ENCODE results near the gene RIPK1. TPM values are rescaled to one million over a fixed set of nuclear protein-coding genes. Genes with fewer than 3 reads are reported as not detected.
A peak's percentile ranks its signal among the peaks of the same experiment; 100 is the strongest.

Gene RIPK1
- total and polyA plus RNA-seq, 9 of the 15 experiments (the other 6 are each of a cell fraction or from before 2014, with no cell fraction given): 3.8 to 24.9 (median 17.7) TPM

DNA sequence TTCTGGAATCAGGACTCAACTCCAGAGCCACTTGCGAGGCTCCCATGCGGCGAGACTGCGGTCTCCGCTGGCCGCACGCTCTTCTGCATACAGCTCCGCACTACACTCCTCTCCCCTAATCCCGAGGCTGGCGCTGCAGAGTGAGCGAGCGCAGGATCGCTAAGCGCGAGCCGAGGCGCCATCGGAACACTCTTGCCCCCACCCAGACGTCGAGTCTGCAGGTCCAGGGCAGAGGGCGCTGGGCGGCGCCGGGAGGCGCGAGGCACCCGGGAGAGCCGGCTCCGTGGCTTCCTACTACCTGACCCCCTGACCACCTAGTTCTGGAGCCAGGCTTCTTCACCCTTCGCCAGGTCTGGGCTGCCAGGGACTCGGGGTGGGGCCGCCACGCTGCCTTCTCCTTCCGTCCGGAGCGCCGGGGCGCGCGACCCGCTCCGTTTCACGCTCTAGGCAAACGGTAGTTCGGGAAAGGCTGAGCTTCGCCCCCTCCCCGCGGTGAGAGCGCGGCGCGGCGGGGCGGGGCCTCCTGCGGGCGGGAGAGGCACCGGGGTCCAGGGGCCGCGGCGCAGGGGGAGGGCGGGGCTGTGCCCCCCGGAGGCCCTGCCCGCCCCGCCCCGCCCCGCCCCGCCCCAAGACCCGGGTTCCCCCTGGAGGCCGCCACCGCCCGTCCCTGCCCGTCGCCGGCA, 94.4 kb downstream of the RIPK1 start (continued):
- TF ChIP-seq, protein P1, sequence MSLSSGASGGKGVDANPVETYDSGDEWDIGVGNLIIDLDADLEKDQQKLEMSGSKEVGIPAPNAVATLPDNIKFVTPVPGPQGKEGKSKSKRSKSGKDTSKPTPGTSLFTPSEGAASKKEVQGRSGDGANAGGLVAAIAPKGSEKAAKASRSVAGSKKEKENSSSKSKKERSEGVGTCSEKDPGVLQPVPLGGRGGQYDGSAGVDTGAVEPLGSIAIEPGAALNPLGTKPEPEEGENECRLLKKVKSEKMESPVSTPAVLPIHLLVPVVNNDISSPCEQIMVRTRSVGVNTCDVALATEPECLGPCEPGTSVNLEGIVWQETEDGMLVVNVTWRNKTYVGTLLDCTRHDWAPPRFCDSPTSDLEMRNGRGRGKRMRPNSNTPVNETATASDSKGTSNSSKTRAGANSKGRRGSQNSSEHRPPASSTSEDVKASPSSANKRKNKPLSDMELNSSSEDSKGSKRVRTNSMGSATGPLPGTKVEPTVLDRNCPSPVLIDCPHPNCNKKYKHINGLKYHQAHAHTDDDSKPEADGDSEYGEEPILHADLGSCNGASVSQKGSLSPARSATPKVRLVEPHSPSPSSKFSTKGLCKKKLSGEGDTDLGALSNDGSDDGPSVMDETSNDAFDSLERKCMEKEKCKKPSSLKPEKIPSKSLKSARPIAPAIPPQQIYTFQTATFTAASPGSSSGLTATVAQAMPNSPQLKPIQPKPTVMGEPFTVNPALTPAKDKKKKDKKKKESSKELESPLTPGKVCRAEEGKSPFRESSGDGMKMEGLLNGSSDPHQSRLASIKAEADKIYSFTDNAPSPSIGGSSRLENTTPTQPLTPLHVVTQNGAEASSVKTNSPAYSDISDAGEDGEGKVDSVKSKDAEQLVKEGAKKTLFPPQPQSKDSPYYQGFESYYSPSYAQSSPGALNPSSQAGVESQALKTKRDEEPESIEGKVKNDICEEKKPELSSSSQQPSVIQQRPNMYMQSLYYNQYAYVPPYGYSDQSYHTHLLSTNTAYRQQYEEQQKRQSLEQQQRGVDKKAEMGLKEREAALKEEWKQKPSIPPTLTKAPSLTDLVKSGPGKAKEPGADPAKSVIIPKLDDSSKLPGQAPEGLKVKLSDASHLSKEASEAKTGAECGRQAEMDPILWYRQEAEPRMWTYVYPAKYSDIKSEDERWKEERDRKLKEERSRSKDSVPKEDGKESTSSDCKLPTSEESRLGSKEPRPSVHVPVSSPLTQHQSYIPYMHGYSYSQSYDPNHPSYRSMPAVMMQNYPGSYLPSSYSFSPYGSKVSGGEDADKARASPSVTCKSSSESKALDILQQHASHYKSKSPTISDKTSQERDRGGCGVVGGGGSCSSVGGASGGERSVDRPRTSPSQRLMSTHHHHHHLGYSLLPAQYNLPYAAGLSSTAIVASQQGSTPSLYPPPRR (CRISPR knock-in tag; IDR thresholded peaks at IDR 0.05; ENCODE audit: borderline replicate concordance): no peak
- TF ChIP-seq PHF8 (IDR thresholded peaks at IDR 0.05; ENCODE audit: borderline replicate concordance, low read length): peak; percentile 86
- 0 out of 2 replicates have a peak, but pooled peaks have one; percentile 50 for TF ChIP-seq ELF2 (CRISPR knock-in tag; IDR thresholded peaks at IDR 0.05)
- no peak for TF ChIP-seq KLF16 (IDR thresholded peaks at IDR 0.05)
- TF ChIP-seq, protein P2, sequence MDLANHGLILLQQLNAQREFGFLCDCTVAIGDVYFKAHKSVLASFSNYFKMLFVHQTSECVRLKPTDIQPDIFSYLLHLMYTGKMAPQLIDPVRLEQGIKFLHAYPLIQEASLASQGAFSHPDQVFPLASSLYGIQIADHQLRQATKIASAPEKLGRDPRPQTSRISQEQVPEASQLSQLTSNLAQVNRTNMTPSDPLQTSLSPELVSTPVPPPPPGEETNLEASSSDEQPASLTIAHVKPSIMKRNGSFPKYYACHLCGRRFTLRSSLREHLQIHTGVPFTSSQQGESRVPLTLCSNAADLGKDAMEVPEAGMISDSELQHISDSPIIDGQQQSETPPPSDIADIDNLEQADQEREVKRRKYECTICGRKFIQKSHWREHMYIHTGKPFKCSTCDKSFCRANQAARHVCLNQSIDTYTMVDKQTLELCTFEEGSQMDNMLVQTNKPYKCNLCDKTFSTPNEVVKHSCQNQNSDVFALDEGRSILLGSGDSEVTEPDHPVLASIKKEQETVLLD (IDR thresholded peaks at IDR 0.05): no peak
- TF ChIP-seq, protein P3, sequence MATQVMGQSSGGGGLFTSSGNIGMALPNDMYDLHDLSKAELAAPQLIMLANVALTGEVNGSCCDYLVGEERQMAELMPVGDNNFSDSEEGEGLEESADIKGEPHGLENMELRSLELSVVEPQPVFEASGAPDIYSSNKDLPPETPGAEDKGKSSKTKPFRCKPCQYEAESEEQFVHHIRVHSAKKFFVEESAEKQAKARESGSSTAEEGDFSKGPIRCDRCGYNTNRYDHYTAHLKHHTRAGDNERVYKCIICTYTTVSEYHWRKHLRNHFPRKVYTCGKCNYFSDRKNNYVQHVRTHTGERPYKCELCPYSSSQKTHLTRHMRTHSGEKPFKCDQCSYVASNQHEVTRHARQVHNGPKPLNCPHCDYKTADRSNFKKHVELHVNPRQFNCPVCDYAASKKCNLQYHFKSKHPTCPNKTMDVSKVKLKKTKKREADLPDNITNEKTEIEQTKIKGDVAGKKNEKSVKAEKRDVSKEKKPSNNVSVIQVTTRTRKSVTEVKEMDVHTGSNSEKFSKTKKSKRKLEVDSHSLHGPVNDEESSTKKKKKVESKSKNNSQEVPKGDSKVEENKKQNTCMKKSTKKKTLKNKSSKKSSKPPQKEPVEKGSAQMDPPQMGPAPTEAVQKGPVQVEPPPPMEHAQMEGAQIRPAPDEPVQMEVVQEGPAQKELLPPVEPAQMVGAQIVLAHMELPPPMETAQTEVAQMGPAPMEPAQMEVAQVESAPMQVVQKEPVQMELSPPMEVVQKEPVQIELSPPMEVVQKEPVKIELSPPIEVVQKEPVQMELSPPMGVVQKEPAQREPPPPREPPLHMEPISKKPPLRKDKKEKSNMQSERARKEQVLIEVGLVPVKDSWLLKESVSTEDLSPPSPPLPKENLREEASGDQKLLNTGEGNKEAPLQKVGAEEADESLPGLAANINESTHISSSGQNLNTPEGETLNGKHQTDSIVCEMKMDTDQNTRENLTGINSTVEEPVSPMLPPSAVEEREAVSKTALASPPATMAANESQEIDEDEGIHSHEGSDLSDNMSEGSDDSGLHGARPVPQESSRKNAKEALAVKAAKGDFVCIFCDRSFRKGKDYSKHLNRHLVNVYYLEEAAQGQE (IDR thresholded peaks at IDR 0.05; ENCODE audit: borderline replicate concordance): peak; percentile 63
- TF ChIP-seq, protein P3 (CRISPR knock-in tag; IDR thresholded peaks at IDR 0.05; ENCODE audit: low read depth): peak; percentile 84
- TF ChIP-seq, protein P4, sequence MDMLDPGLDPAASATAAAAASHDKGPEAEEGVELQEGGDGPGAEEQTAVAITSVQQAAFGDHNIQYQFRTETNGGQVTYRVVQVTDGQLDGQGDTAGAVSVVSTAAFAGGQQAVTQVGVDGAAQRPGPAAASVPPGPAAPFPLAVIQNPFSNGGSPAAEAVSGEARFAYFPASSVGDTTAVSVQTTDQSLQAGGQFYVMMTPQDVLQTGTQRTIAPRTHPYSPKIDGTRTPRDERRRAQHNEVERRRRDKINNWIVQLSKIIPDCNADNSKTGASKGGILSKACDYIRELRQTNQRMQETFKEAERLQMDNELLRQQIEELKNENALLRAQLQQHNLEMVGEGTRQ (CRISPR knock-in tag; IDR thresholded peaks at IDR 0.05): no peak
- peak; percentile 41; the same call in 1 of the 2 replicates for TF ChIP-seq NBN (IDR thresholded peaks at IDR 0.05; ENCODE audit: low read depth)
- no peak for TF ChIP-seq XRCC5 (IDR thresholded peaks at IDR 0.05; ENCODE audit: low read depth, low read length)
- TF ChIP-seq HDAC1 (IDR thresholded peaks at IDR 0.05): 0 out of 4 replicates have a peak, but pooled peaks of 1 of the 2 experiments have one; percentile 43
- no peak for TF ChIP-seq NCOA4 (IDR thresholded peaks at IDR 0.05; ENCODE audit: partially characterized antibody)
